Transverse colon (tissue), 4 donors: Measurements from ENCODE around the gene ZNF500. TPM values are rescaled to one million over a fixed set of nuclear protein-coding genes. Genes with fewer than 3 reads are reported as not detected.

ENCODE experiments used
- DNase-seq: peaks from one replicate; pipeline ENCODE4 v3.0.0-alpha.2; 2019
- H3K27ac ChIP-seq, 4 donors: fragments of 200-600 bp; sonication (generic); 2 replicates each; pipeline ENCODE4 v1.5.1; 2016 to 2018; ENCODE audit warnings: inconsistent platforms in 4 of 4
- H3K27me3 ChIP-seq: fragments of 200-600 bp; sonication (generic); 2 replicates; pipeline ENCODE4 v1.5.1; 2017; ENCODE audit warnings: inconsistent platforms
- H3K36me3 ChIP-seq, 4 donors: fragments of 200-600 bp; sonication (generic); 2 replicates each; pipeline ENCODE4 v1.5.1; 2017 to 2019; ENCODE audit warnings: inconsistent platforms in 4 of 4
- H3K4me1 ChIP-seq, 4 donors: fragments of 200-600 bp; sonication (generic); 2 replicates each; pipeline ENCODE4 v1.5.1; 2017 to 2020; ENCODE audit warnings: inconsistent platforms in 4 of 4
- H3K4me3 ChIP-seq, 4 donors: fragments of 200-600 bp; sonication (generic); 1 replicate in 1 of 4; 2 replicates in 3 of 4; pipeline versions ENCODE4 v1.5.1 to v1.6.1; 2017 to 2019; ENCODE audit warnings: inconsistent platforms in 4 of 4
- H3K9me3 ChIP-seq, 2 donors: fragments of 200-600 bp; sonication (generic); 2 replicates each; pipeline ENCODE4 v1.5.1; 2017 to 2019; ENCODE audit warnings: inconsistent platforms in 2 of 2
- EP300 ChIP-seq: sonication (generic); formaldehyde crosslinking; IDR thresholded peaks from one replicate; pipeline ENCODE4 v1.6.1; 2017; ENCODE audit warnings: antibody characterized with exemption, low read depth
- POLR2A ChIP-seq: fragments of 450-650 bp; IDR thresholded peaks from one replicate; pipeline ENCODE4 v1.6.1; 2016; ENCODE audit warnings: antibody characterized with exemption, mild to moderate bottlenecking, moderate library complexity
- POLR2AphosphoS5 ChIP-seq, 3 donors: sonication (generic); formaldehyde crosslinking; IDR thresholded peaks; one replicate each; pipeline ENCODE4 v1.6.1; 2016; ENCODE audit warnings: antibody characterized with exemption in 3 of 3
- WGBS, 2 donors: methylation state at CpG; one replicate each; pipeline ENCODE4 v1.1.5; 2018; ENCODE audit warnings: low coverage in 1 of 2; 5-methylcytosine and 5-hydroxymethylcytosine counted together
- in situ Hi-C, 4 donors: fragments of 200-750 bp; cut with MboI; loops; one replicate each; pipeline versions ENCODE4 v1.15.0 to v1.15.1; 2017; ENCODE audit warnings: low sequenced_read_pairs in 3 of 4, low pct_ligation_motif_present in 1 of 4, low pct_unique_long_range_greater_than_20kb in 1 of 4
- intact Hi-C: fragments of 100-400 bp; cut with DNase I; formaldehyde crosslinking; loops from one replicate; pipeline ENCODE4 v1.15.1; 2023; ENCODE audit warnings: low total_unique reads
- total RNA-seq, 4 donors: library from RNA; depleted of rRNA; stranded (reverse); fragments of >200 nt; gene quantifications; one replicate each; pipeline ENCODE4 v1.1.0, GENCODE V29; 2016
- TF ChIP-seq, protein P1 (sequence below), 5 experiments: fragments of 200-600 bp in 3 of 5; fragments of 450-650 bp in 2 of 5; sonication (generic) in 3 of 5; IDR thresholded peaks; 1 replicate in 2 of 5; 2 replicates in 3 of 5; pipeline ENCODE4 v1.5.1; 2016 to 2017; ENCODE audit warnings: antibody characterized with exemption in 5 of 5, inconsistent platforms in 3 of 5, mild to moderate bottlenecking in 2 of 5, moderate library complexity in 1 of 5

Gene ZNF500
- total RNA-seq, 4 donors from 2014 or later, result 9.7 to 31.2 (median 11.6) TPM

- intact Hi-C loops, result loop anchor here (5.0 kb wide), 1 partner anchor 293 kb away; no protein-coding TSS in a partner anchor
- H3K36me3 ChIP-seq, result peaks cover 0 to 14% (median 5%) of the 10 kb centered on the region in 4 donors
- H3K9me3 ChIP-seq, result no peaks in the 10 kb centered on the region
- H3K4me3 ChIP-seq, result no peak overlapping the region
- WGBS, 2 donors, result 87 to 89% methylated on average over 7 to 13 of the region's 16 CpGs
- TF ChIP-seq EP300 (no peak), POLR2AphosphoS5 (IDR thresholded peaks at IDR 0.05) (no peak), POLR2A (no peak)
- TF ChIP-seq, protein P1, sequence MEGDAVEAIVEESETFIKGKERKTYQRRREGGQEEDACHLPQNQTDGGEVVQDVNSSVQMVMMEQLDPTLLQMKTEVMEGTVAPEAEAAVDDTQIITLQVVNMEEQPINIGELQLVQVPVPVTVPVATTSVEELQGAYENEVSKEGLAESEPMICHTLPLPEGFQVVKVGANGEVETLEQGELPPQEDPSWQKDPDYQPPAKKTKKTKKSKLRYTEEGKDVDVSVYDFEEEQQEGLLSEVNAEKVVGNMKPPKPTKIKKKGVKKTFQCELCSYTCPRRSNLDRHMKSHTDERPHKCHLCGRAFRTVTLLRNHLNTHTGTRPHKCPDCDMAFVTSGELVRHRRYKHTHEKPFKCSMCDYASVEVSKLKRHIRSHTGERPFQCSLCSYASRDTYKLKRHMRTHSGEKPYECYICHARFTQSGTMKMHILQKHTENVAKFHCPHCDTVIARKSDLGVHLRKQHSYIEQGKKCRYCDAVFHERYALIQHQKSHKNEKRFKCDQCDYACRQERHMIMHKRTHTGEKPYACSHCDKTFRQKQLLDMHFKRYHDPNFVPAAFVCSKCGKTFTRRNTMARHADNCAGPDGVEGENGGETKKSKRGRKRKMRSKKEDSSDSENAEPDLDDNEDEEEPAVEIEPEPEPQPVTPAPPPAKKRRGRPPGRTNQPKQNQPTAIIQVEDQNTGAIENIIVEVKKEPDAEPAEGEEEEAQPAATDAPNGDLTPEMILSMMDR (IDR thresholded peaks at IDR 0.05), result no peak
- in situ Hi-C loops, result no loop called here
- peaks cover 0 to 10% (median 4%) of the 10 kb centered on the region in 4 donors for H3K4me1 ChIP-seq
- no peak for DNase-seq
- H3K27ac ChIP-seq, result no peak overlapping the region
- no peaks in the 10 kb centered on the region for H3K27me3 ChIP-seq
Measured at GRCh38 chr16:4748682-4749411, 18.1 kb downstream of the ZNF500 start.

DNA sequence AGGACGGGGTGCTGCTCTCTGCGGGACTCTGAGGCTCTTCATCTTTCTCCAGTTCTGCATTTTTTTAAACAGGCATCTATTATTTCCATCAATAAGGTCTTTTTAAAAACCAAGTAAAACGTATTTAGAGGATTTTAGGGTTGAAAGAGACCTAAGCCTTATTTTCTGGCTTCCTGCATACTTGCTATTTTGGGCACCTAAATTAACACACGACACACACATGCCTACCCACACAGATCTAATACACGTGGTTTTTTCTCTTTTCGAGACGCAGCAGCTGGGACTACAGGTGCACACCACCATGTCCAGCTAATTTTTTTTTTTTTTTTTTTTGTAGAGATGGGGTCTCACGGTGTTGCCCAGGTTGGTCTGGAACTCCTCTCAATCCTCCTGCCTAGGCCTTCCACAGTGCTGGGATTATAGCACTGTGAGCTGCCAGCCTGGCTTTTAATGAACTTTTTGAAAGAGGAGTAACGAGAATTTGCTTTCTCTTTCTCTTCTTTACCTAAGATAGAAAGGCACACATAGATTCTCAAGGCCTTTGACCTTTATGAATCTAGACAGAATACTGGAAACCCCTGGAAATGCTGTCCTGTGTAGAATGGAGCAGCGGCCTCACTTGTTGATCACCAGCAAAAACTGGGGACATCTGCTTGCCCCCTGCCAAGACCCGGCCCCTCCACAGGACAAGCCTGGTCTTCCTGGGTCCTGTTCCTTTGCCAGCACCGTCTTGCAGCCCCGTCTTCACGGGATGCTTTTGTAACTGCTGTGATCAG is 18.9 kb downstream of the ZNF500 start:
- in situ Hi-C loops (no loop called here), intact Hi-C loops (loop anchor here (5.0 kb wide), 1 partner anchor 294 kb away; no protein-coding TSS in a partner anchor)
- H3K27me3 ChIP-seq, result no peaks in the 10 kb centered on the region
- peak overlapping the region in 1 of 4 donors; percentile 18 for H3K27ac ChIP-seq
- H3K4me3 ChIP-seq, result no peak overlapping the region
- peaks cover 0 to 13% (median 5%) of the 10 kb centered on the region in 4 donors for H3K36me3 ChIP-seq
- WGBS, 2 donors, result 82 to 85% methylated on average over 10 to 14 of the region's 14 CpGs
- DNase-seq, result no peak
- TF ChIP-seq POLR2AphosphoS5 (IDR thresholded peaks at IDR 0.05) (no peak), POLR2A (no peak), EP300 (no peak)
- TF ChIP-seq, protein P1 (IDR thresholded peaks at IDR 0.05), result no peak
- H3K9me3 ChIP-seq, result no peaks in the 10 kb centered on the region
- H3K4me1 ChIP-seq, result peaks cover 3 to 15% (median 7%) of the 10 kb centered on the region in 4 donors

GRCh38 chr16:4746991-4747574 is 19.9 kb downstream of the ZNF500 start:
- peaks cover 0 to 4% (median 1%) of the 10 kb centered on the region in 4 donors for H3K36me3 ChIP-seq
- no peaks in the 10 kb centered on the region for H3K9me3 ChIP-seq
- DNase-seq, result no peak
- H3K27me3 ChIP-seq, result no peaks in the 10 kb centered on the region
- in situ Hi-C loops, result no loop called here
- H3K4me3 ChIP-seq, result no peak overlapping the region
- no peak for TF ChIP-seq POLR2A
- no peak for TF ChIP-seq EP300
- TF ChIP-seq, protein P1 (IDR thresholded peaks at IDR 0.05), result no peak
- no peak for TF ChIP-seq POLR2AphosphoS5 (IDR thresholded peaks at IDR 0.05)
- intact Hi-C loops, result loop anchor here (5.0 kb wide), 1 partner anchor 295 kb away; no protein-coding TSS in a partner anchor
- WGBS, 2 donors, result 61% methylated on average over 13 of the region's 15 CpGs; no CpG with 5 or more reads in 1 of the 2 donors
- peaks cover 6 to 19% (median 8%) of the 10 kb centered on the region in 4 donors for H3K4me1 ChIP-seq
- H3K27ac ChIP-seq, result peak overlapping the region in 2 of 4 donors; percentile 16 to 18

- H3K4me1 ChIP-seq, result peaks cover 6 to 19% (median 8%) of the 10 kb centered on the region in 4 donors
- no peaks in the 10 kb centered on the region for H3K36me3 ChIP-seq
- H3K27me3 ChIP-seq, result no peaks in the 10 kb centered on the region
- H3K4me3 ChIP-seq, result no peak overlapping the region
- in situ Hi-C loops (no loop called here), intact Hi-C loops (loop anchor here (5.0 kb wide), 1 partner anchor 296 kb away; no protein-coding TSS in a partner anchor)
- H3K9me3 ChIP-seq, result no peaks in the 10 kb centered on the region
- WGBS, 2 donors, result 88 to 100% methylated on average over 3 to 8 of the region's 8 CpGs
- no peak for DNase-seq
- TF ChIP-seq POLR2AphosphoS5 (IDR thresholded peaks at IDR 0.05), result no peak
- TF ChIP-seq POLR2A, result no peak
- no peak for TF ChIP-seq EP300
- TF ChIP-seq, protein P1 (IDR thresholded peaks at IDR 0.05), result no peak
- no peak overlapping the region for H3K27ac ChIP-seq
Measured at GRCh38 chr16:4746215-4746614, 20.7 kb downstream of the ZNF500 start.
